PC-3 (cell line): ENCODE results near the gene HTR3A.

ENCODE experiments used
- CTCF ChIP-seq: fragments of 300-600 bp; sonication (generic); conservative IDR thresholded peaks from 2 replicates; pipeline ENCODE4 v1.5.1; 2017; ENCODE audit warnings: antibody characterized with exemption, low read depth, mild to moderate bottlenecking, low read length
- EZH2 ChIP-seq: fragments of 300-600 bp; sonication (generic); IDR thresholded peaks from one replicate; pipeline ENCODE4 v1.6.1; 2017; ENCODE audit warnings: antibody characterized with exemption, mild to moderate bottlenecking, low read length; ENCODE audit not compliant: unreplicated experiment
- EZH2phosphoT487 ChIP-seq: fragments of 300-600 bp; sonication (generic); IDR thresholded peaks from 2 replicates; pipeline ENCODE4 v1.6.1; 2018; ENCODE audit warnings: mild to moderate bottlenecking, antibody characterized with exemption, low read length, borderline replicate concordance

- TF ChIP-seq CTCF (no peak), EZH2 (no peak), EZH2phosphoT487 (no peak)
Observed at GRCh38 chr11:114001416-114001815, 26.5 kb downstream of the HTR3A start.
